ENCODE results near the gene IER5L.
A peak's percentile ranks its signal among the peaks of the same experiment; 100 is the strongest.
"Not testable (repeated sequence)": the region's sequence is repeated elsewhere in the genome, so short reads cannot be mapped to it uniquely, and the experiment has no call there.

IER5L gene

GRCh38 chr9:129200255-129200654 is 22.2 kb upstream of the IER5L start:
- TF ChIP-seq EZH2 (IDR thresholded peaks at IDR 0.05) (no peak), FOXP2 (optimal IDR thresholded peaks at IDR 0.05; ENCODE audit: control extremely low read depth, extremely low read length, insufficient read depth) (no peak), POLR2AphosphoS5 (IDR thresholded peaks at IDR 0.05; ENCODE audit: borderline replicate concordance, low read depth, low read length) (no peak)
- no peak overlapping the region for H3K9ac ChIP-seq (ENCODE audit: insufficient read length)
- no peaks in the 10 kb centered on the region for H3K9me3 ChIP-seq (ENCODE audit: low read depth, low read length)
- H3K36me3 ChIP-seq (ENCODE audit: insufficient read depth, low read length) = no peaks in the 10 kb centered on the region
- H3K4me3 ChIP-seq = no peak overlapping the region
- H3K27ac ChIP-seq = no peak overlapping the region
- DNase-seq (ENCODE audit: low read depth, low spot score) = no peak

DNA sequence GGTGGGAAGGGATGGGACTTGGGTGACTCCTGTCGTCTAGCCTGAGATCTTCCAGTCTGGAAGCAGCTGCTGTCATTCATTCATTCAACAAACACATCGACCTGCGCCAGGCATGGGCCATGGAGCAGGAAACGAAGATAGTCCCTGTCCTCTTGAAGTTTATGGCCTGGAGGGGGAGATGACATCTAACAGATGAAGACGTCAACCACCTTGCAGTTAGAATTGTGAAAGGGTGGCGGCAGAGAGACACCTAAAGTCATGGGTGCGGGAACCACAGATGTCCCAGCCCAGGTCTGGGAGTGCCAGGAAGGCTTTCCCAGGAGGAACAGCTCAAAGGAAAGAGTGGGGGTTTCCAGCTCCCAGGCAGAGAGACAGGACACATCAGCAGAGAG is 21.0 kb upstream of the IER5L start:
- H3K27ac ChIP-seq = no peak overlapping the region
- no peak overlapping the region for H3K4me3 ChIP-seq
- TF ChIP-seq POLR2AphosphoS5 (IDR thresholded peaks at IDR 0.05; ENCODE audit: borderline replicate concordance, low read depth, low read length) (no peak), FOXP2 (optimal IDR thresholded peaks at IDR 0.05; ENCODE audit: control extremely low read depth, extremely low read length, insufficient read depth) (no peak), EZH2 (IDR thresholded peaks at IDR 0.05) (no peak)
- no peak overlapping the region for H3K9ac ChIP-seq (ENCODE audit: insufficient read length)
- no peaks in the 10 kb centered on the region for H3K9me3 ChIP-seq (ENCODE audit: low read depth, low read length)
- no peak for DNase-seq (ENCODE audit: low read depth, low spot score)
- H3K36me3 ChIP-seq (ENCODE audit: insufficient read depth, low read length) = no peaks in the 10 kb centered on the region

DNA sequence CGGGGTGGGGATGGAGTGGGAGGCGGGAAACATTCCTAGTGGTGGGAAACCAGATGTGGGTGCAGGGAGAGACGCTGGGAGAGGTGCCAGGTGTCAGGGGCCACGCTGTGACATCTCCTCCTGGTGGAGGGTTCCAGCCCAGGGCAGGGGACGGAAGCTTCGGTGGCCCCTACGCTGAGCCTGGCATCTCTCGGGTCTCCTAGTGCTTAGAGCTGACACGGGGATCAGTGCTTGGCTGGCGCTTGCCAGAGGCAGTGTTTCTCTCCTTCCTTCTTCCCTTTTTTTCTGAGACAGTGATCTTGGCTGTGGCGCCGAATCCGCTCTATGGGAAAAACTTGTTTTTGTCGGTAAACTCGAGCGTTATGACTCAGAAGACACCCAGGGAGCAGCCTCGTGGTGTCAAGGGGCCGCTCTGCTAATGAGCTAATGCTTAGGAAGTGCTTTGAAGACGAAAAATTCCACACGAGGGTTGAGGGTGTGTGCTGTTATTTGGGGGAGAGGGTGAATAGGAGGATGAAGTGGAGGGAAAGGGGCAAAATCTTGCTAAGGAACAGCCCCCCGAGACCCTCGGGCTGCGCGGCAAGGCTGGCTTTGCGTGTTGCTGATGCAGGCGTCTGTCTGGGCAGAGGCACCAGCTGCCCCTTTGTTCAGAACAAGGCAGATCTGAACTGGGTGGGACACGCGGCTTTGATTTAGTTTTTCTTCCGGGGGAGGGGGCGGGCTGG is 20.4 kb upstream of the IER5L start:
- H3K4me3 ChIP-seq = no peak overlapping the region
- peak overlapping the region; percentile 56 for H3K9ac ChIP-seq (ENCODE audit: insufficient read length)
- TF ChIP-seq FOXP2 (optimal IDR thresholded peaks at IDR 0.05; ENCODE audit: control extremely low read depth, extremely low read length, insufficient read depth) (no peak), POLR2AphosphoS5 (IDR thresholded peaks at IDR 0.05; ENCODE audit: borderline replicate concordance, low read depth, low read length) (no peak)
- H3K36me3 ChIP-seq (ENCODE audit: insufficient read depth, low read length) = no peaks in the 10 kb centered on the region
- no peak for DNase-seq (ENCODE audit: low read depth, low spot score)
- H3K9me3 ChIP-seq (ENCODE audit: low read depth, low read length) = no peaks in the 10 kb centered on the region
- H3K27ac ChIP-seq = no peak overlapping the region

- no peak overlapping the region for H3K27ac ChIP-seq
- no peak overlapping the region for H3K4me3 ChIP-seq
- H3K36me3 ChIP-seq (ENCODE audit: insufficient read depth, low read length) = no peaks in the 10 kb centered on the region
- H3K9me3 ChIP-seq (ENCODE audit: low read depth, low read length) = no peaks in the 10 kb centered on the region
- no peak overlapping the region for H3K9ac ChIP-seq (ENCODE audit: insufficient read length)
- no peak for TF ChIP-seq FOXP2 (optimal IDR thresholded peaks at IDR 0.05; ENCODE audit: control extremely low read depth, extremely low read length, insufficient read depth)
- no peak for TF ChIP-seq EZH2 (IDR thresholded peaks at IDR 0.05)
- TF ChIP-seq POLR2AphosphoS5 (IDR thresholded peaks at IDR 0.05; ENCODE audit: borderline replicate concordance, low read depth, low read length) = no peak
- DNase-seq (ENCODE audit: low read depth, low spot score) = no peak
These were observed 19.9 kb upstream of the IER5L start for GRCh38 chr9:129197978-129198318.

DNA sequence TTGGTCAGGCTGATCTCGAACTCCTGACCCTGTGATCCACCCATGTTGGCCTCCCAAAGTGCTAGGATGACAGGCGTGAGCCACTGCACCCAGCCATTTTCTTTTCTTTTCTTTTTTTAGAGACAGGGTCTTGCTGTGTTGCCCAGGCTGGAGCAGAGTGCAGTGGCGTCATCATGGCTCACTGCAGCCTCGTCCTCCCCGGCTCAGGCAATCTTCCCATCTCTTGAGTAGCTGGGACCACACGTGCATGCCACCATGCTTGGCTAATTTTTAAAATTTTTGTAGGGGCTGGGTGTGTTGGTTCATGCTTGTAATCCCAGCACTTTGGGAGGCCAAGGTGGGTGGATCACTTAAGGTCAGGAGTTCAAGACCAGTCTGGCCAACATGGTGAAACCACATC is 19.0 kb upstream of the IER5L start:
- H3K27ac ChIP-seq; H3K9me3 ChIP-seq (ENCODE audit: low read depth, low read length); H3K36me3 ChIP-seq (ENCODE audit: insufficient read depth, low read length); DNase-seq (ENCODE audit: low read depth, low spot score); H3K9ac ChIP-seq (ENCODE audit: insufficient read length); H3K4me3 ChIP-seq: not testable (repeated sequence)

DNA sequence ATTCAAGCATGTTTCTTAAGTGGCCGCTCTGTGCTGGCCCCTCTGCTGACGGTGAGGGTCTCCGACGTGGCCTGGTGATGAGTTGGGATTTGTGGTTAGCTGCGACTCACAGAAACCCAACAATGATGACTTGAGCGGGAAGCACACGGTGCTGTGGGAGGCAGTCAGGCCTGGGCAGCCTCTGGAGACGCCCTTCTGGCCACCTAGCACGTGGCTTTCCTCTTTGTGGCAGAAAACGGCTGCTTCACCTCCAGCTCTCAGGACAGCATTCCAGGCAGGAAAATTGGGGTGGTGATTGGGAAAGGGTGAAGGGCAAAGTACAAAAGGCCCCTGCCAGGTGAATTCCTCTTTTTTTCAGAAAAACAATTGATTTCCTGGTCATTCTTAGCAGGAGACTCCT is 17.5 kb upstream of the IER5L start:
- H3K36me3 ChIP-seq (ENCODE audit: insufficient read depth, low read length) = no peaks in the 10 kb centered on the region
- H3K9me3 ChIP-seq (ENCODE audit: low read depth, low read length) = no peaks in the 10 kb centered on the region
- no peak overlapping the region for H3K4me3 ChIP-seq
- no peak for DNase-seq (ENCODE audit: low read depth, low spot score)
- TF ChIP-seq EZH2 (IDR thresholded peaks at IDR 0.05) (no peak), FOXP2 (optimal IDR thresholded peaks at IDR 0.05; ENCODE audit: control extremely low read depth, extremely low read length, insufficient read depth) (no peak), POLR2AphosphoS5 (IDR thresholded peaks at IDR 0.05; ENCODE audit: borderline replicate concordance, low read depth, low read length) (no peak)
- H3K27ac ChIP-seq = no peak overlapping the region
- H3K9ac ChIP-seq (ENCODE audit: insufficient read length) = no peak overlapping the region

- Histone ChIP-seq H3K4me3 (no peak overlapping the region), H3K36me3 (ENCODE audit: insufficient read depth, low read length) (no peaks in the 10 kb centered on the region), H3K9me3 (ENCODE audit: low read depth, low read length) (no peaks in the 10 kb centered on the region), H3K9ac (ENCODE audit: insufficient read length) (no peak overlapping the region), H3K27ac (no peak overlapping the region)
- TF ChIP-seq FOXP2 (optimal IDR thresholded peaks at IDR 0.05; ENCODE audit: control extremely low read depth, extremely low read length, insufficient read depth) (no peak), EZH2 (IDR thresholded peaks at IDR 0.05) (no peak), POLR2AphosphoS5 (IDR thresholded peaks at IDR 0.05; ENCODE audit: borderline replicate concordance, low read depth, low read length) (no peak)
- DNase-seq (ENCODE audit: low read depth, low spot score) = no peak
These were observed 16.2 kb upstream of the IER5L start for GRCh38 chr9:129194221-129194620.

GRCh38 chr9:129193655-129194054 is 15.6 kb upstream of the IER5L start:
- H3K9ac ChIP-seq (ENCODE audit: insufficient read length) = no peak overlapping the region
- DNase-seq (ENCODE audit: low read depth, low spot score) = no peak
- H3K4me3 ChIP-seq = no peak overlapping the region
- TF ChIP-seq POLR2AphosphoS5 (IDR thresholded peaks at IDR 0.05; ENCODE audit: borderline replicate concordance, low read depth, low read length) (no peak), FOXP2 (optimal IDR thresholded peaks at IDR 0.05; ENCODE audit: control extremely low read depth, extremely low read length, insufficient read depth) (no peak), EZH2 (IDR thresholded peaks at IDR 0.05) (no peak)
- H3K9me3 ChIP-seq (ENCODE audit: low read depth, low read length) = no peaks in the 10 kb centered on the region
- no peaks in the 10 kb centered on the region for H3K36me3 ChIP-seq (ENCODE audit: insufficient read depth, low read length)
- no peak overlapping the region for H3K27ac ChIP-seq

- Histone ChIP-seq H3K27ac (no peak overlapping the region), H3K9ac (ENCODE audit: insufficient read length) (no peak overlapping the region), H3K36me3 (ENCODE audit: insufficient read depth, low read length) (no peaks in the 10 kb centered on the region), H3K9me3 (ENCODE audit: low read depth, low read length) (no peaks in the 10 kb centered on the region), H3K4me3 (no peak overlapping the region)
- no peak for DNase-seq (ENCODE audit: low read depth, low spot score)
- TF ChIP-seq FOXP2 (optimal IDR thresholded peaks at IDR 0.05; ENCODE audit: control extremely low read depth, extremely low read length, insufficient read depth) = no peak
- TF ChIP-seq EZH2 (IDR thresholded peaks at IDR 0.05) = no peak
- TF ChIP-seq POLR2AphosphoS5 (IDR thresholded peaks at IDR 0.05; ENCODE audit: borderline replicate concordance, low read depth, low read length) = no peak
These were observed 13.2 kb upstream of the IER5L start for GRCh38 chr9:129191234-129191633.

DNA sequence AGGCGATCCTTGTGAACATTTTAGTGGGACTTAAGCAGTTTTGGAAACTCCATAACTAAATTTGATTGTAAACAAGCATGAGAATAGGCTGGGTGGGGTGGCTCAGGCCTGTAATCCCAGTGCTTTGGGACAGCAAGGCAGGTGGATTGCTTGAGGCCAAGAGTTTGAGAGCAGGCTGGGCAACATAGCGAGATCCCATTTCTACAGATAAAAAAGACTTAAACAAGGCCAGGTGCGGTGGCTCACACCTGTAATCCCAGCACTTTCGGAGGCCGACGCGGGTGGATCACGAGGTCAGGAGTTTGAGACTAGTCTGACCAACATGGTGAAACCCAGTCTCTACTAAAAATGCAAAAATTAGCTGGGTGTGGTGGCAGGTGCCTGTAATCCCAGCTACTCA is 11.9 kb upstream of the IER5L start:
- H3K4me3 ChIP-seq; H3K36me3 ChIP-seq (ENCODE audit: insufficient read depth, low read length); H3K9me3 ChIP-seq (ENCODE audit: low read depth, low read length); H3K9ac ChIP-seq (ENCODE audit: insufficient read length); DNase-seq (ENCODE audit: low read depth, low spot score); H3K27ac ChIP-seq: not testable (repeated sequence)

All from SK-N-MC (cell line).